HG03439 (cell line): ENCODE data around the gene ACOT11.
A peak's percentile ranks its signal among the peaks of the same experiment; 100 is the strongest.
"Not testable (repeated sequence)": the region's sequence is repeated elsewhere in the genome, so short reads cannot be mapped to it uniquely, and the experiment has no call there.

ENCODE experiments used
- ATAC-seq: cut with Tn5 transposase; IDR thresholded peaks from one replicate; pipeline ENCODE4 v1.9.1; 2021; ENCODE audit warnings: mild to moderate bottlenecking, moderate library complexity; ENCODE audit not compliant: unreplicated experiment

Gene ACOT11

GRCh38 chr1:54536656-54537055 lies 11.4 kb upstream of the ACOT11 start:
- not testable (repeated sequence) for ATAC-seq

DNA sequence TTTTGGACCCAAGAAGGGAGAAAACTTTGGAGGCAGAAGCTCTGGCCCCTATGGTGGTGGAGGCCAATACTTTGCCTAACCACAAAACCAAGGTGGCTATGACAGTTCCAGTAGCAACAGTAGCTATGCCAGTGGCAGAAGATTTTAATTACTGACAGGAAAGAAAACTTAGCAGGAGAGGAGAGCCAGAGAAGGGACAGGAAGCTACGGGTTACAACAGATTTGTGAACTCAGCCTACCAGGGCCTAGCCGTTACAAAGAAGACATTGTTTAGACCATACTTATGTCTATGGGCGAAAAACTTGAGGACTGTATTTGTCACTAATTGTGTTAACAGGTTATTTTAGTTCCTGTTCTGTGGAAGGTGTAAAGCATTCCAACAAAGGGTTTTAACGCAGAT lies 10.4 kb upstream of the ACOT11 start:
- no peak for ATAC-seq

DNA sequence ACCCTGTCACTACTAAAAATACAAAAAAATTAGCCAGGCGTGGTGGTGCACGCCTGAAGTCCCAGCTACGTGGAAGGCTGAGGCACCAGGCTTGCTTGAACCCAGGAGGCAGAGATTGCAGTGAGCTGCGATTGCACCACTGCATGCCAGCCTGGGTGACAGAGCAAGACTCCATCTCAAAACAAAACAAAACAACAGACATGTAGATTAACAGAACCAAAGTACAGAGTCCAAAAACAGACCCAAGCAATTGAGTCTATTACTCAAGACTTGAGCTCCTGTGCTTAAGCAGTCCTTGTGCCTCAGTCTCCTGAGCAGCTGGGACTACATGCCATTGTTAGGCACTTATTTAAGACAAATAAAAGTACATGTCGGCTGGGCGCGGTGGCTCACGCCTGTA lies 9.5 kb upstream of the ACOT11 start:
- no peak for ATAC-seq

- no peak for ATAC-seq
These were observed 7.3 kb upstream of the ACOT11 start for GRCh38 chr1:54540582-54541295.

DNA sequence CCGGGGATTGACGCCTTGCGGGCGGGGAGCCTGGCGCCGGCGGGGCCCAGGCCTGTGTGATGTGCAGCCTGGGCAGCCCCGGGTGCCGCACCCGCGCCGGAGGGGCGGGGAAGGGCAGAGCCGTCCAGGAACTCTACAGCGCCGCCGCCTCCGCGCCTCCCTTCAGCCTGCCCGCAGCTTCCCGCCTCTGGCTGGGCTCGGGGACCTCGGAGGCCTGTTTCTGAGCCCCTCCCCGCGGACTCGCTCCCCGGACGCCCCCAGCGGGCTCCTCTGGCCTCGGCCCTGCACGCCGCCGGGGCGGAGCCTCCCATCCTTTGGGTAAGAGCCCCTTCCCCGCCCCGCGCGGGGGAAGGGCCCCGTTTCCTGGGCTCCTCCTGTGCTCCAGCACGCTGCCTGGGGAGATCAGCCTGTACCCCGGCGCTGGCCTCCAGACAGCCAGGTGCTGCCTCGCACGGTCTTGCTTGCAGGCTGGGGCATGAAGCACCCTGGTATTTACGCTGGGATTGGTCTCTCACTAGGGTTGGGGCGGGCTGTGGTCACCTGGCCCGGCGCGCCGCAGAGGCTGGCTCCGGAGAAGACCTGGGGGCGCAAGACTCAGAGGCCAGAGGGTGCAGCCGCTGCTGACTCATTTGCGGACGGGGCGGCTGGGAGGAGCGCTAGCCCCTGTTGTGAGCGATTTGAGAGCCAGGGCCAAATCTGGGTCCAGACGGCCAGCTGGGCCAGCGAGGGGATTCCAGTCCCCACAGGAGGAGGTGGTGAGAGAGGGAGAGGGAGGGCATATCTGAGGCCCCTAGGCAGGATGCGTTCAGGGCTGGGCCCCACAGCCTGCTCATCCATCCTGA lies 5.7 kb upstream of the ACOT11 start:
- ATAC-seq: peak; percentile 73

- no peak for ATAC-seq
These were observed 5.0 kb upstream of the ACOT11 start for GRCh38 chr1:54542962-54543539.

- no peak for ATAC-seq
These were observed 4.1 kb upstream of the ACOT11 start for GRCh38 chr1:54543729-54544496.

DNA sequence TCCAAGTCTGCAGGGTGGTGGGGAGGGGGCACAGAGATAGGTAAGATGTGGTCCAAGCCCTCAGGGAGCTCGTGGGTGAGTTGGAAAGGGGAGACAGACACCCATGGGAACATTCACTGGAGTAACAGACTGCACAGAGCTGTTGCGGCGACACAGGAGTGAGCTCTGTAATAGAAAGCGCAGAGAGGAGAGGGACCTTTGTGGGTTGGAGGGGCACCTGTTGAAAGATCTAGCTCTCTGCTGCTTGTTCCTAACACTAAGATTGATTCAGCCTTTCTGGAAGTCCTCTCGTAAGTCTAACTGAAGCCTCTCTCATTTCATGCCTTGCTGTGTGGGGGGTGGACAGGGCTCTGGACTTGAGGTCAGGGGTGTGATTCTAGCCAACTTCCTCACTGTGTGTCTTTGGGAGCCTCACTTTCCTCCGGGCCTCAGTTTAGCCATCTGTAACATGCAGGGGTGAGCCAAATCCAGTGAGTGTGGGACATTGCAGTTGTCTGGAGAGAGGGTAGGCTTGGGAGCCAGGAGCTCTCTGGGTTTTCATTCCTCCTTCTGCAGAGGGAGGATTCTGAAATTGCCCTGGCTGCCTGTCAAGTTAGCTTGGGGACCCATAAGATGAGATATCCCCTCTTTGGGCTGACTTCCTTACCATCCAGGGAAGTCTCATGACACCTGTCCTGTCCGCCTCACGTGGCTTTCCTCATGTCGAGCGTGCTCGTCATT lies 2.0 kb upstream of the ACOT11 start:
- ATAC-seq: no peak

- ATAC-seq: no peak
These were observed 1.2 kb upstream of the ACOT11 start for GRCh38 chr1:54546651-54547401.

- no peak for ATAC-seq
These were observed 489 bp downstream of the ACOT11 start for GRCh38 chr1:54548389-54549044.

- no peak for ATAC-seq
These were observed 1.3 kb downstream of the ACOT11 start for GRCh38 chr1:54549181-54549924.

GRCh38 chr1:54551891-54552290 lies 3.9 kb downstream of the ACOT11 start:
- ATAC-seq: no peak

- ATAC-seq: no peak
These were observed 5.7 kb downstream of the ACOT11 start for GRCh38 chr1:54553602-54554313.

- ATAC-seq: no peak
These were observed 8.1 kb downstream of the ACOT11 start for GRCh38 chr1:54556110-54556509.

- no peak for ATAC-seq
These were observed 9.8 kb downstream of the ACOT11 start for GRCh38 chr1:54557671-54558355.

GRCh38 chr1:54558434-54559030 lies 10.5 kb downstream of the ACOT11 start:
- no peak for ATAC-seq

DNA sequence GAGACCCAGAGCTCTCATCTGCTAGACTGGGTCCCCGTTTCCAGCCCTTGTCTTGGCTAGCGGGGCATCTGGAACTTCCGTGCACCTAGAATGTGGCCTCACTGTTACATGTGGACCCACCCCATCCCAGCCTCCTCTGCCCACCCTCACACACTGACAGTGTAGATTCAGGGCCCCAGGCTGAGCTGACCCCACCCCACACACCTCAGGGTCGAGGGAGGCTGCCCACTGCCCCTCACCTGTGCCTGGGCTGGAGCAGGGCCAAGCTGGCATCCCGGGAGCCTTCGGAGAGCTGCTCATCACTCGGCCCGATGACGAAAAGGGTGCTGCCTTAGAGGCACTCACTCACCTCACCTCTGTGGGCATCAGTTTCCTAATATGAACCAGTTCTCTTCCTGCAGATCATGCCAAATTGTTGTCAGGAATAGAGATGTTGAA lies 11.1 kb downstream of the ACOT11 start:
- no peak for ATAC-seq
